A673 (cell line): ENCODE data around the gene SLC10A3.

Experiments used
- CTCF ChIP-seq: fragments of 300-800, 200-600 bp; sonication (generic); conservative IDR thresholded peaks from 2 replicates; pipeline ENCODE4 v1.5.1; 2017; ENCODE audit warnings: low read depth, mild to moderate bottlenecking, antibody characterized with exemption, low read length, moderate library complexity, mixed read lengths
- EZH2 ChIP-seq: fragments of 200-600 bp; sonication (generic); IDR thresholded peaks from 2 replicates; pipeline ENCODE4 v1.6.1; 2017; ENCODE audit warnings: borderline replicate concordance, low read depth, mild to moderate bottlenecking, mixed read lengths, antibody characterized with exemption, low read length; ENCODE audit not compliant: poor library complexity, severe bottlenecking

GRCh38 chrX:154530286-154530685 is 39.9 kb upstream of the SLC10A3 start:
- TF ChIP-seq EZH2 (no peak), CTCF (no peak)
